Measurements from ENCODE around the gene TPSG1.

GRCh38 chr16:1180549-1181403 is 44.3 kb downstream of the TPSG1 start:
- TF ChIP-seq CTCF (IDR thresholded peaks at IDR 0.05) (no peak), POLR2A (IDR thresholded peaks at IDR 0.05) (no peak)

All from heart left ventricle (tissue), 13 donors.